WTC11 (cell line): ENCODE data around the gene ISOC2.

Experiments used
- EMX1 ChIP-seq: fragments of 250-450 bp; sonication (Bioruptor Pico); IDR thresholded peaks from 2 replicates; pipeline ENCODE4 v1.8.0; 2021; ENCODE audit warnings: mild to moderate bottlenecking
- JUN ChIP-seq: sonication (generic); formaldehyde crosslinking; IDR thresholded peaks from 2 replicates; pipeline ENCODE4 v1.8.0; 2023; ENCODE audit warnings: mild to moderate bottlenecking, missing genetic modification reagents
- KAT7 ChIP-seq: sonication (generic); formaldehyde crosslinking; IDR thresholded peaks from 2 replicates; pipeline ENCODE4 v1.8.1; 2023; ENCODE audit warnings: missing genetic modification reagents, mild to moderate bottlenecking, borderline replicate concordance
- TEAD1 ChIP-seq: sonication (generic); formaldehyde crosslinking; IDR thresholded peaks from 2 replicates; pipeline ENCODE4 v1.8.0; 2022; ENCODE audit warnings: mild to moderate bottlenecking, missing genetic modification reagents
- ZNF423 ChIP-seq: fragments of 250-450 bp; sonication (Bioruptor Pico); IDR thresholded peaks from 2 replicates; pipeline ENCODE4 v2.1.2; 2022; ENCODE audit warnings: mild to moderate bottlenecking, moderate library complexity
- ZNF671 ChIP-seq: fragments of 250-450 bp; sonication (Bioruptor Pico); IDR thresholded peaks from 2 replicates; pipeline ENCODE4 v1.8.0; 2021; ENCODE audit warnings: mild to moderate bottlenecking
- TF ChIP-seq, protein P1 (sequence below): fragments of 200-600 bp; IDR thresholded peaks from 2 replicates; pipeline ENCODE4 v1.8.0; 2022; ENCODE audit warnings: antibody characterized with exemption
- TF ChIP-seq, protein P2 (sequence below): sonication (generic); formaldehyde crosslinking; IDR thresholded peaks from 2 replicates; pipeline ENCODE4 v1.8.1; 2022; ENCODE audit warnings: low read depth, missing genetic modification reagents, borderline replicate concordance

DNA sequence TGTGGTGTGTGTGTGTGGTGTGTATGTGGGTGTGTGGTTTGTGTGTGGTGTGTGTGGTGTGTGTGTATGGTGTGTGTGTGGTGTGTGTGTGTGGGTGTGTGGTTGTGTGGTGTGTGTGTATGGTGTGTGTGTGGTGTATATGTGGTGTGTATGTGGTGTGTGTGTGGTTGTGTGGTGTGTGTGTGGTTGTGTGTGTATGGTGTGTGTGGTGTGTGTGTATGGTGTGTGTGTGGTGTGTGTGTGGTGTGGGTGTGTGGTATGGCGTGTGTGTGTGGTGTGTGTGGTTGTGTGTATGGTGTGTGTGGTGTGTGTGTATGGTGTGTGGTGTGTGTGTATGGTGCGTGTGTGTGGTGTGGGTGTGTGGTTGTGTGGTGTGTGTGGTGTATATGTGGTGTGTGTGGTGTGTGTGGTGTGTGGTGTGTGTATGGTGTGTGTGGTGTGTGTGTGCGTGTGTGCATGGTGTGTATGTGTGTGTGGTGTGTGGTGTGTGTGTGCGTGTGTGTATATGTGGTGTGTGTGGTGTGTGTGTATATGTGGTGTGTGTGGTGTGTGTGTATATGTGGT lies 27.0 kb downstream of the ISOC2 start:
- TF ChIP-seq, protein P1, sequence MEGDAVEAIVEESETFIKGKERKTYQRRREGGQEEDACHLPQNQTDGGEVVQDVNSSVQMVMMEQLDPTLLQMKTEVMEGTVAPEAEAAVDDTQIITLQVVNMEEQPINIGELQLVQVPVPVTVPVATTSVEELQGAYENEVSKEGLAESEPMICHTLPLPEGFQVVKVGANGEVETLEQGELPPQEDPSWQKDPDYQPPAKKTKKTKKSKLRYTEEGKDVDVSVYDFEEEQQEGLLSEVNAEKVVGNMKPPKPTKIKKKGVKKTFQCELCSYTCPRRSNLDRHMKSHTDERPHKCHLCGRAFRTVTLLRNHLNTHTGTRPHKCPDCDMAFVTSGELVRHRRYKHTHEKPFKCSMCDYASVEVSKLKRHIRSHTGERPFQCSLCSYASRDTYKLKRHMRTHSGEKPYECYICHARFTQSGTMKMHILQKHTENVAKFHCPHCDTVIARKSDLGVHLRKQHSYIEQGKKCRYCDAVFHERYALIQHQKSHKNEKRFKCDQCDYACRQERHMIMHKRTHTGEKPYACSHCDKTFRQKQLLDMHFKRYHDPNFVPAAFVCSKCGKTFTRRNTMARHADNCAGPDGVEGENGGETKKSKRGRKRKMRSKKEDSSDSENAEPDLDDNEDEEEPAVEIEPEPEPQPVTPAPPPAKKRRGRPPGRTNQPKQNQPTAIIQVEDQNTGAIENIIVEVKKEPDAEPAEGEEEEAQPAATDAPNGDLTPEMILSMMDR = no peak
- no peak for TF ChIP-seq EMX1 (CRISPR knock-in tag)
- no peak for TF ChIP-seq JUN (CRISPR knock-in tag)
- TF ChIP-seq ZNF423 (CRISPR knock-in tag) = no peak
- TF ChIP-seq ZNF671 (CRISPR knock-in tag) = no peak
- TF ChIP-seq, protein P2, sequence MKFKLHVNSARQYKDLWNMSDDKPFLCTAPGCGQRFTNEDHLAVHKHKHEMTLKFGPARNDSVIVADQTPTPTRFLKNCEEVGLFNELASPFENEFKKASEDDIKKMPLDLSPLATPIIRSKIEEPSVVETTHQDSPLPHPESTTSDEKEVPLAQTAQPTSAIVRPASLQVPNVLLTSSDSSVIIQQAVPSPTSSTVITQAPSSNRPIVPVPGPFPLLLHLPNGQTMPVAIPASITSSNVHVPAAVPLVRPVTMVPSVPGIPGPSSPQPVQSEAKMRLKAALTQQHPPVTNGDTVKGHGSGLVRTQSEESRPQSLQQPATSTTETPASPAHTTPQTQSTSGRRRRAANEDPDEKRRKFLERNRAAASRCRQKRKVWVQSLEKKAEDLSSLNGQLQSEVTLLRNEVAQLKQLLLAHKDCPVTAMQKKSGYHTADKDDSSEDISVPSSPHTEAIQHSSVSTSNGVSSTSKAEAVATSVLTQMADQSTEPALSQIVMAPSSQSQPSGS (CRISPR knock-in tag) = no peak
- no peak for TF ChIP-seq KAT7 (CRISPR knock-in tag)
- TF ChIP-seq TEAD1 (CRISPR knock-in tag) = no peak
